Hematopoietic multipotent progenitor cell treated with erythropoietin and hydrocortisone succinate and interleukin-3 and kit ligand, for 15 days (in vitro differentiated cells): ENCODE measurements around the gene DHRS4L2.

Source experiments
- DNase-seq: peaks from one replicate; pipeline ENCODE4 v3.0.0-alpha.2; 2015; ENCODE audit warnings: low spot score

DHRS4L2 gene

GRCh38 chr14:24053548-24054323 is 65.0 kb downstream of the DHRS4L2 start:
- no peak for DNase-seq

- no peak for DNase-seq
Observed at GRCh38 chr14:24054324-24054641, 65.6 kb downstream of the DHRS4L2 start.

GRCh38 chr14:24054646-24055045 is 65.9 kb downstream of the DHRS4L2 start:
- DNase-seq = no peak
